OCI-M2 (cell line): ENCODE measurements around the gene IGF1R.

ENCODE experiments used
- DNase-seq: peaks from one replicate; lab custom pipeline; 2025; ENCODE audit not compliant: unreplicated experiment; lab: John Stamatoyannopoulos, UW

Gene IGF1R

GRCh38 chr15:98876451-98877369 lies 228.4 kb downstream of the IGF1R start:
- DNase-seq, result no peak

- no peak for DNase-seq
These were observed 229.8 kb downstream of the IGF1R start for GRCh38 chr15:98878172-98878571.

- DNase-seq, result no peak
These were observed 230.5 kb downstream of the IGF1R start for GRCh38 chr15:98878862-98879261.

GRCh38 chr15:98881526-98882520 lies 233.5 kb downstream of the IGF1R start:
- DNase-seq, result no peak

GRCh38 chr15:98883478-98883877 lies 235.1 kb downstream of the IGF1R start:
- no peak for DNase-seq

GRCh38 chr15:98884894-98885293 lies 236.6 kb downstream of the IGF1R start:
- DNase-seq, result no peak

- no peak for DNase-seq
These were observed 239.6 kb downstream of the IGF1R start for GRCh38 chr15:98887976-98888375.

- DNase-seq, result peak; percentile 56
These were observed 240.6 kb downstream of the IGF1R start for GRCh38 chr15:98888820-98889479.

GRCh38 chr15:98889930-98890695 lies 241.8 kb downstream of the IGF1R start:
- DNase-seq, result no peak

GRCh38 chr15:98891301-98891700 lies 243.0 kb downstream of the IGF1R start:
- no peak for DNase-seq

- DNase-seq, result no peak
These were observed 245.1 kb downstream of the IGF1R start for GRCh38 chr15:98893401-98893800.

GRCh38 chr15:98894312-98894711 lies 246.0 kb downstream of the IGF1R start:
- DNase-seq, result no peak

- no peak for DNase-seq
These were observed 247.8 kb downstream of the IGF1R start for GRCh38 chr15:98896002-98896721.

- no peak for DNase-seq
These were observed 248.7 kb downstream of the IGF1R start for GRCh38 chr15:98896802-98897732.

- no peak for DNase-seq
These were observed 249.8 kb downstream of the IGF1R start for GRCh38 chr15:98898122-98898521.

GRCh38 chr15:98899272-98900021 lies 251.1 kb downstream of the IGF1R start:
- DNase-seq, result no peak

GRCh38 chr15:98900356-98900755 lies 252.0 kb downstream of the IGF1R start:
- DNase-seq, result no peak
